ENCODE data around the gene RNASEL. TPM values are rescaled to one million over a fixed set of nuclear protein-coding genes. Genes with fewer than 3 reads are reported as not detected.

The RNASEL gene
- total RNA-seq, 1 donor from 2014 or later: 4.2 TPM

GRCh38 chr1:182629499-182630096 lies 40.5 kb upstream of the RNASEL start:
- Mint-ChIP-seq H3K27me3 (no peaks in the 10 kb centered on the region), H3K4me1 (ENCODE audit: unreplicated experiment) (peaks cover 63% of the 10 kb centered on the region), H3K9me3 (no peaks in the 10 kb centered on the region), H3K27ac (no peak overlapping the region), H3K36me3 (no peaks in the 10 kb centered on the region), H3K4me3 (no peak overlapping the region)
- no peak for TF ChIP-seq CTCF (conservative IDR thresholded peaks at IDR 0.05)
- no peak for DNase-seq (ENCODE audit: extremely low spot score, unreplicated experiment)

GRCh38 chr1:182629080-182629479 lies 40.0 kb upstream of the RNASEL start:
- no peaks in the 10 kb centered on the region for H3K9me3 Mint-ChIP-seq
- H3K27me3 Mint-ChIP-seq: no peaks in the 10 kb centered on the region
- no peak for TF ChIP-seq CTCF (conservative IDR thresholded peaks at IDR 0.05)
- H3K27ac Mint-ChIP-seq: no peak overlapping the region
- H3K36me3 Mint-ChIP-seq: no peaks in the 10 kb centered on the region
- no peak overlapping the region for H3K4me3 Mint-ChIP-seq
- no peak for DNase-seq (ENCODE audit: extremely low spot score, unreplicated experiment)
- H3K4me1 Mint-ChIP-seq (ENCODE audit: unreplicated experiment): peaks cover 64% of the 10 kb centered on the region

GRCh38 chr1:182628657-182629056 lies 39.6 kb upstream of the RNASEL start:
- TF ChIP-seq CTCF (conservative IDR thresholded peaks at IDR 0.05): no peak
- Mint-ChIP-seq H3K9me3 (no peaks in the 10 kb centered on the region), H3K4me1 (ENCODE audit: unreplicated experiment) (peaks cover 60% of the 10 kb centered on the region), H3K4me3 (no peak overlapping the region), H3K27me3 (peaks cover 3% of the 10 kb centered on the region), H3K27ac (no peak overlapping the region), H3K36me3 (no peaks in the 10 kb centered on the region)
- no peak for DNase-seq (ENCODE audit: extremely low spot score, unreplicated experiment)

- TF ChIP-seq CTCF (conservative IDR thresholded peaks at IDR 0.05): no peak
- no peak overlapping the region for H3K27ac Mint-ChIP-seq
Measured at GRCh38 chr1:182627622-182628021, 38.6 kb upstream of the RNASEL start.

GRCh38 chr1:182626527-182626926 lies 37.5 kb upstream of the RNASEL start:
- DNase-seq (ENCODE audit: extremely low spot score, unreplicated experiment): no peak
- Mint-ChIP-seq H3K27ac (no peak overlapping the region), H3K4me1 (ENCODE audit: unreplicated experiment) (peaks cover 48% of the 10 kb centered on the region), H3K9me3 (no peaks in the 10 kb centered on the region), H3K36me3 (no peaks in the 10 kb centered on the region), H3K27me3 (peaks cover 3% of the 10 kb centered on the region), H3K4me3 (no peak overlapping the region)
- TF ChIP-seq CTCF (conservative IDR thresholded peaks at IDR 0.05): no peak

More at GRCh38 chr1:182627622-182628021, 38.6 kb upstream of the RNASEL start:
- H3K9me3 Mint-ChIP-seq: no peaks in the 10 kb centered on the region
- H3K36me3 Mint-ChIP-seq: no peaks in the 10 kb centered on the region
- no peak overlapping the region for H3K4me3 Mint-ChIP-seq
- peaks cover 3% of the 10 kb centered on the region for H3K27me3 Mint-ChIP-seq
- no peak for DNase-seq (ENCODE audit: extremely low spot score, unreplicated experiment)
- peaks cover 56% of the 10 kb centered on the region for H3K4me1 Mint-ChIP-seq (ENCODE audit: unreplicated experiment)

Data from type B pancreatic cell (in vitro differentiated cells).